Effector CD4-positive, alpha-beta T cell (primary cell): ENCODE results near the gene LGR6.
"Not testable (repeated sequence)": the region's sequence is repeated elsewhere in the genome, so short reads cannot be mapped to it uniquely, and the experiment has no call there.

ENCODE experiments used
- DNase-seq: peaks from one replicate; pipeline ENCODE4 v3.0.0-alpha.2; 2020

The LGR6 gene

GRCh38 chr1:202224453-202224852 lies 30.9 kb downstream of the LGR6 start:
- DNase-seq = no peak

DNA sequence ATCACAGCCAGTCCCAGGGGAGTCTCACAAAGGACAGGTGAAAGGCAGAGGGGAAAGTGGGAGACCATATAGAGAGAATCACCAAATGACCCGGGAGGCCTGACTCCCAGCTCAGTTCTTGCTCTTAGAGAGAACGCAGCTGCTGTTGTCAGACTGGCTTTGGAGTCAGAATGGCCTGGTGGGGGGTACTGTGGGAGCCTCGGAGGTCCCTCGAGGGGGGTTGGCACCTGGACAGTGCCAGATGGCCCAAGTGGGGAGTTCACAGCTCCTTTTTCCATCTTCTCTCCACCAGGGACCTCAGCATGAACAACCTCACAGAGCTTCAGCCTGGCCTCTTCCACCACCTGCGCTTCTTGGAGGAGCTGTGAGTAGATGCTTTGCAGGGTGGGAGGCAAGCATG lies 31.5 kb downstream of the LGR6 start:
- DNase-seq = no peak

DNA sequence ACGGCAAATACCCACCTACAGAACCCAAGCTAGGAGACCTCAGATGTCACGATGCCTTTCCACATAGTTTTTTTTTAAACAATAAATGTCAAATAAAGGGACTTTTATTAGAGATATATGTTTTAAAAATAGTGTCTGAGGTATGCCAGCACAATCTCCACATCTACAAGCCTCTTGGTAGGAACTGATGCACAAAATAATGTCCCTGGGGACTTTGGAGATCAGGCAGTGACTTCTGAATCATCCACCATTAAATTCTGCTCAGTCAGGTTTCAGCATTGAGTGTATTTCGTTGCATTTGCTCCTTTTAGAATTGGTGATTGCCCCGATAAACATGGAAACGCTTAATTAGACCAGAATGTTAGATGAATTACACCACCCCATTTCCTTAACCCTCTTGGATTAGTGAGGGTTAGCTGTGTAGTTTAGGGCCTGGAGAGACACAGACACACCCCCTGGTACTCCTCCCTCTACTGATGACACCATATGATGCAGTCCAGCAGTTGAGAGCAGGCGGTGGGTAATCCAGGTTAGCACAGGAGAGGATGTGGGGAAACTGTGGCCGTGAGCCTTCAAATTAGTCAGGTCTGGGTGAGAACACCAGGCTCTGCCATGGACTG lies 33.6 kb downstream of the LGR6 start:
- DNase-seq = no peak

DNA sequence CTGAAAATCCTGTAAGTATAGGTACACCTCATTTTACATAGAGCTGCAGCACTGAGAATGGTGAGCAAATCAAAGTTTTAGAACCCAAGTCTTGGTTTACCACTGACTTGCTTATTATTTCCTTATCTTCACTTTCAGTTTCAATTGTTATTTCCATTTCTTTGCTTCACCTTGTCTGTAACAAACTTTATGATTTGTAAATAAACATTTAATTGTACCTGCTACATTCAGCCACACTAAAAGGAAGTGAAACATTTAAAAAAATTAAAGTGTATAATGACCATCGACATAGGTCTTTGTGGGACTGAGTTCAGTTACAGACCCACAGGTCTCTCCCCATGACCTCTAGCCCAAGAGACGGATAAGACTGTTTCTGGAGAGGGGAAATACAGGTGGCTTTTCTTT lies 34.4 kb downstream of the LGR6 start:
- no peak for DNase-seq

GRCh38 chr1:202228484-202229122 lies 35.0 kb downstream of the LGR6 start:
- DNase-seq = no peak

DNA sequence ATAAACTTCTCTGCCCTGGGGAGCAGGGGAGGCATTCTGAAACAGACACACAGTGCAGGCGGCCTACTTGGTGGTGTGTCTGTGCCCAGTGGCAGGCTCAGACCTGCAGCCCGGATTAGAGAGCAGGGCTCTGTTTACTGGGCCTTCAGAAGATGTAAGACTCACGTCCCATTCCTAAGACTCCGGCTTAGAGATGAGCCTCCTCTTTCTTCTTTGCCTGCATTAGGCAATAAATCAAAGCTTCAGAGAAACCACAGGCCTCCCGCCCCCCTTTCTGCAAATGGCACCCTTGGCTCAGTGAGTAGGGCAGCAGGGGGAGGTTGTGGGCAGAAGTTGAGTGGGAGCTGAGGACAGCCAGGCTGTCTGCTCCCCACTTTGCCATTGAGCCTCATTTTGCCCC lies 35.8 kb downstream of the LGR6 start:
- DNase-seq = no peak

DNA sequence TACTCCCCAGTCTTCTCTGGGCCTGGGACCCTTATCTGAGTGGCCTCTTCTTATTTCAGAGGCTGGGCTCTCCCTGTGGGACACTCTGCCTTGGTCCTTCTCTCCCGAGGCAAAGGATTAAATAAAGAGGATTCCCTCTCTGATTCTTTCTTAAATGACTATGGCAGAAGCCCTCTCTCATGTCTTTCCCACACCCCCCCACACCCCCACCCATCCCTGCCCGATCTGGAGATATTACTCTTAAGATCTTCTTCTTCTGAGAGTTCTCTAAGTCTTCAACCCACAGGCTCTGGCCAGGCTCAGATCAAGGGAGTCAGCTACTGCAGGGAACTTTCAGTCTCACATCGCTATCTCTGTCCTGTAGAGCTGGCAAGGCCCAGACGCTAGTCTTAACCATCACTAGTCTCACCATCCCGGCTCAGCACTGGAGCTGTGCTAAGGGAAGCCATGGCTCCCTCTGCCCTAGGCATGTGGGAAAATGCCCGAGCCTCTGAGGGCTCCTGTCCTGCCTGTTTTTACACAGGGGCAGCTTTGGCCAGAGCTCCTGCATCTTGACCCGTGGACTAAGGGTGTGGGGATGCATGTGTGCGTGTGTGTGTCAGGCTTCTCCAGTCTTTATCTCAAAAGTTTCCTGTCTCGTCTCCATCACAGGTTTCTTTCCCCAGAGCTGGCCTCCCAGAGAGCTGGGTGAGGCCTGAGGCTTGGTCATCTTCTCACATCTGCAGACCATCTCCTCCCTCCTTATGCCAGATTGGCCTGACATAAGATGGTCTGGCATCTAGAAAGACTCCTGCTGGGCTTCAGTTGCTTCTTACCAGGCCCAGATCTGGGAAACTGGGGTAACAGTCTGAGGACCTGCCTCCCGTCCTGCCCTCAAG lies 36.7 kb downstream of the LGR6 start:
- no peak for DNase-seq

- DNase-seq = no peak
These were observed 37.5 kb downstream of the LGR6 start for GRCh38 chr1:202230939-202231645.

GRCh38 chr1:202233171-202233570 lies 39.6 kb downstream of the LGR6 start:
- no peak for DNase-seq

DNA sequence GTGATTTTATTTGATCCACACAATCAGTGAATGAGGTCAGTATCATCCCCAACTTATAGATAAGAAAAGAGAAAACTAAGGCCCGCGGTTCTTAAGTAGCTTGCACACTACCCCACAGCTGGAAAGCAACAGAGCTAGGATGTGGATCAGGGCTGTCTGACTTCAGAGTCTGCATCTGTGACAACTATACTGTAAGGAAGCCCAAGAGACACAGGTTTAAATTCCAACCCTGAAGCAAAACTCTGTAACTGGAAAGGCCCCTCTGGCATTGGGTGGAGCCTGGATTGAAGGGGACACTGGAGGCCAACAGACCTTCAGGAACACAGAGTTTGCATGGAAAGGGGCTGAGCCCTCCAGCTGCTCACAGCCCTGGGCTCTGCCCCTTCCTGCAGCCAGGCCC lies 40.2 kb downstream of the LGR6 start:
- no peak for DNase-seq

DNA sequence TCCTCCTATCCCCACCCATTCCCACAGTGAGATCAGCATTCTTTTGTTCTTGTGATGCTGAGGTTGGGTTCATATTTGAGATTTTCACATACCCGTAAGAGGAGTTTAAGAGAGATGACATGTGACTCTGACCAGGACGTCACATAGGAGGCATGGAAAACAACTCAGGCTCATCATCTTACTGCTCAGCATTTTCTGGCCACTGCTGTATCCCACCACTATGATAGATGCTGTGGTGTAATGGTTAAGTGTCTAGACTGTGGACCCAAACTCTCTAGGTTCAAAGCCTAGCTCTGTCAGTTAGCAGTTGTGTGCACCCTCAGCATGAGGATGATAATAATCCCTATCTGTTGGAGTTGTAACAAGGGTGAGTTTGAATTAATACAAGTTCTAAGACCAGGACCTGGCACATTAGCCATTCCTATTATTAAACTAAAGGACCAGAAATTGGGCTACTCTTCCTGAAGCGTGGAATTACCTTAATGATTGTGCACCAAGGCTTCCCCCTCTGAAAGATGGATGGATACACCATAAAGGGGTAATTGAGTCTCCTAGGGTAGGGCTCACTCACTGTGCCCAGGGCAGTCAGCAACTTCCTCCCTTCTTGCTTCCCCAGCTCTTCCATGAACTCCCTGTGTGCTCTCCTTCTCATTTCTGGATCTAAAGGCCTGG lies 40.9 kb downstream of the LGR6 start:
- no peak for DNase-seq

GRCh38 chr1:202235003-202235660 lies 41.5 kb downstream of the LGR6 start:
- no peak for DNase-seq

DNA sequence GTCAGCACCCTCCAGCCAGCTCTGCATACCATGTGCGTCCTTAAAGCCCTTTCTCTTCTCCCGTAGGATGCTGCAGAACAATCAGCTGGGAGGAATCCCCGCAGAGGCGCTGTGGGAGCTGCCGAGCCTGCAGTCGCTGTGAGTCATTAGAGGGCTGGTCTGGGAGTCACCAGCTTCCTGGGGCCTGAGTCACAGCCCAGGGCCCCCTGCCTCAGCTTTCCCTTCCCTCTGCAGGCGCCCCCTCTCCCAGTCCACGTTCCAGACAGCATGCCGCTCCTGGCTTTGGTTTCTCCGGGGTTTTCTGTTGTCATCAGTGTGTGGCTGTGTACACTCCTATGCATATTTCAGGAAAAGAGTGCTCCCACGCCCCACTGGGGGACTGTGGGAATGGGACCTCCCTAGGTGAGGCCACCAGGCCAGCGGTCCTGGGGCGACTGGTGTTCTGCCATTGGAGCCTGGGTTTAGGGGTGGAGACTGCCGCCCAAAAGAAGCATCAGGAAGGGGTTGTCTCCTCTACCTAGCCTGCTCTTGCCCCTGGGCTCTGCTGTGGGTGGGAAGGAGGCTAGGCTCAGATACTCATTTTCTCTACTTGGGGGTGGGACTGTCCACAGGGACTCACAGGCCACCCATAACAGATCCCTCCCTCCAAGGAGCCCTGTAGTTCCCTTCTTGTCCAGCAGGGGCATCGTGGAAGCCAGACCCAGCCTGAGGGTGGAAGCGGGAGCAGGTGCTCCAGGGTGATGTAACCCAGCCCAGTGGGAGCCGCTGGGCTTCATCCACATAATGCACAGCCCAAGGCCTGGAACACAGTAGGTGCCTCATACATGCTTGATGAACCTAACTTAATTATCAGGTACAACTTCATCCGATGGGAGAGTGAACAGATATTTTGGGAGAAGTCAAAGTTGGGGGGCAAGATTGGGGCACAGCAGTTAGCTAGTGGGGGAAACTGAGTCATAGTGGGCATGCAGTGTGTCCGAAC lies 42.5 kb downstream of the LGR6 start:
- DNase-seq = peak; percentile 57

GRCh38 chr1:202237052-202237451 lies 43.5 kb downstream of the LGR6 start:
- no peak for DNase-seq

DNA sequence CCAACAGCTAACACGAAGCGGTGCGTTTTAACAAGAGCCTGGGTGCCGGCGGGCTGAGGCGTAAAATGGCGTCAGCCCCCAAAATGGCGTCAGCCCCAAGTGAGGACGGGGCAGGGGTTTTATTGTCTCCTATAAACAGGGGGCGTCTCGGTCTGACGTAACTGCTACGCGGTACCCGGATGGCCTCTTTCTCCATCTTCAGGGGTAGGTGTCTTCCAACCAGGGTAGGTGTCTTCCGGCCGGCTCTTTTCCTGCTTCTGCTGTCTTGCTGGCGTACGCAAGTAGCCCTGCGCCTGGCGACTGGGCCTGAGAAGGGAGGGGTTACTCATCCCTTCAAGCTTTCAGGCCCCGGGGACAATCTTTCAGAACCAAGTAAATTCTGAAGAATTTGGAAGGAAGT lies 45.3 kb downstream of the LGR6 start:
- DNase-seq = no peak

GRCh38 chr1:202240226-202240625 lies 46.6 kb downstream of the LGR6 start:
- not testable (repeated sequence) for DNase-seq

DNA sequence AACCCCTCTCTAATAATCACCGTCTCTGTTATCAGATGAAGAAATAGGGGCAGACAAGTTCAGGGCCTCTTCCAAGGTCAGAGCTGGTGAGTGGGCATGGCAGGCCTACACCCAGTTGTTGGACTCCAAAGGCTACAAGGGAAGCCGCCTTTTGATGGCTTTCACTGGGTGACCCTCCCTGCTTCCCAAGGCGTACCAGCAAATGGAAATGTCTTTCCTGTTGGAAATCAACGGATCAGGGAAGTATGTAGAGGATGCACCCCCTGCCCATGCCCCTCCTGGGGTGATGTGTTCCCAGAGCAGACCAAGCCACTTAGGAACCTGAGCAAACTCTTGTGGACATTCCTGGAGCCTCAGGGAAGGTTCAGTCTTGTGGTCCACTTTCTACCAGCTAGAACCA lies 47.4 kb downstream of the LGR6 start:
- no peak for DNase-seq

DNA sequence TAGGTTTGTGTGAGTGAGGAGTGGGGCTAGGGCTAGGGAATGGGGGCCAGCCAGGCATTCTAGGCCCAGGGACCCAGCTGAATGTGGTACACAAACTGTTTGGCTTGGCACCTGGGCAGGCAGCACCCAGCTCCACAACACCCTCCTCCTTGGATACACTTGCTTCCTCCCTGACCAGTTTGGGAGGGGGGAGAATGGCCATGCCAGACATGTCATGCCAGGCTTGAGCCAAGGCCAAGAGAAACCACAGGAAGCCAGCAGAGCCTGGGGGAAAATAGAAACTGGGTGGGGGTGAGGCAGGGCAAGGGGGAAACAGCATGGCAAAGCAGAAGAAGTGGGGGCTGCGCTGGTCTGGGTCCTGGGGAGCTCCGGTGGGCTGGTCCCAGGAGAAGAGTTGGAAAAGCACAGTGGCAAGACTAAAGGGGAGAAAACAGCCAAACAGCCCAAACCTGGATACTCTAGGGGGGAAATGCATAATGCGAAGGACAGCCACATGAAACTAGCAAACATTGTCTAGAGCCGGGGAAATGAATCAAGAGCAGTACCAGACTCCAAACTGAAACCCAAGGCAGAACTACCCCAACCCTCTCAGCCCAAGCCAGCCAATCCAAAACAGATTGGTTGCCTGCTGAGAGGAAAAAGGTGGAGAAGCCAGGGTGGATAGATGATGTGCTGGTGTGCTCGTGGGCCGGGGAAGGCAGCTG lies 47.9 kb downstream of the LGR6 start:
- no peak for DNase-seq

DNA sequence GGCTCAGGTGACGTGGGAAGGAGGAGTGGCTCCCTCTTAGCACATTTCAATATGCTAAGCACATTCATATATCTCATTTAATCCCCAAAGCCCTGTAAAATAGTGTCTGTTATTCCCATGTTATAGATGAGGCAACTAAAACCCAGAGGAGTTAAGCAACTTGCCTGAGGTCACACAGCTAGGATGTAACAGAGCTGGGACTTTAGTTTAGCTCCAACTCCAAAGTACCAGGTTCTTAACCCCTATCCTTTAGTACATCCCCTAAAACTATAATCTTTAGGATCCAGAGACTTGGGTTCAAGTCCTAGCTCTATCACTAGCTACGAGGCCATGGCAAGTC lies 48.5 kb downstream of the LGR6 start:
- no peak for DNase-seq

DNA sequence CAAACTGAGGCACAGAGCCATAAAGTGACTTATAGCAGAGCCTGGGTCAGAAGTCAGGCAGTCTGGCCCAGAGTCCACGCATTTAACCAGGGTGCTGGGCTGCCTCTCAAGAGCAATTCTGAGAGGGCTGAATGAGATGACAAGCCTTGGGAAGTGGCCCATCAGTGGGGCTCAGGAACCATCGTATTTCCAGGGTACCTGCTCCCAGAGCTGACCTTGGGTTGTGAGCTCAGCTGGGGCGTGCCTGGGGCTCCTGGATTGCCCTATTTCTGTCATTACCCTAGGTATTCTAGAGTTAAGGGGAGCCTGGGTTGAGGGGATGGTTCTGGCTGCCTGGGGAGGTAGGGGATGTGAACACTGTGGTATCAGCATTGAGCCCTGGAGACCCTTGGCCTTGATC lies 49.4 kb downstream of the LGR6 start:
- DNase-seq = no peak
